GM12801 (cell line): Measurements from ENCODE around the gene CD96.

Experiments
- TF ChIP-seq, protein P1 (sequence below): IDR thresholded peaks from one replicate; pipeline ENCODE4 v1.5.1; 2011; ENCODE audit warnings: control low read depth; ENCODE audit not compliant: insufficient read length; ENCODE audit errors: extremely low read depth

Gene CD96

DNA sequence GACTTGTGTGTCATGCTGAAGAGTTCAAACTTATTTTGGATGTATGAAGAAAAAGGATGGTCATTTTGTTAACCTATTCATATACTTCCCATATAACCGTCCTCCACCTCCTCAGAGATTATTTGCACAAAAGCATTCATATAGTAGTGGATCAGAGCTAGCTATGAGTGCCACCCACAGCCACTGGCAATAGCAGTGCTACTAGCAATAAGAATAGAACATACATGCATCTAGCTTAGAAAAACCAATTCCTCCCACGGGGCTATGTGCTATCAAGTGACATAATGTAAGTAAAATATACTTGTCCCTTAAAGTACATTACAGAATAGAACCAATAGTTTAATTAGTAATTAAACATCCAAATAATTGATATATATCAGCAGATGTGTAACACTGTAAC is 63.5 kb downstream of the CD96 start:
- TF ChIP-seq, protein P1, sequence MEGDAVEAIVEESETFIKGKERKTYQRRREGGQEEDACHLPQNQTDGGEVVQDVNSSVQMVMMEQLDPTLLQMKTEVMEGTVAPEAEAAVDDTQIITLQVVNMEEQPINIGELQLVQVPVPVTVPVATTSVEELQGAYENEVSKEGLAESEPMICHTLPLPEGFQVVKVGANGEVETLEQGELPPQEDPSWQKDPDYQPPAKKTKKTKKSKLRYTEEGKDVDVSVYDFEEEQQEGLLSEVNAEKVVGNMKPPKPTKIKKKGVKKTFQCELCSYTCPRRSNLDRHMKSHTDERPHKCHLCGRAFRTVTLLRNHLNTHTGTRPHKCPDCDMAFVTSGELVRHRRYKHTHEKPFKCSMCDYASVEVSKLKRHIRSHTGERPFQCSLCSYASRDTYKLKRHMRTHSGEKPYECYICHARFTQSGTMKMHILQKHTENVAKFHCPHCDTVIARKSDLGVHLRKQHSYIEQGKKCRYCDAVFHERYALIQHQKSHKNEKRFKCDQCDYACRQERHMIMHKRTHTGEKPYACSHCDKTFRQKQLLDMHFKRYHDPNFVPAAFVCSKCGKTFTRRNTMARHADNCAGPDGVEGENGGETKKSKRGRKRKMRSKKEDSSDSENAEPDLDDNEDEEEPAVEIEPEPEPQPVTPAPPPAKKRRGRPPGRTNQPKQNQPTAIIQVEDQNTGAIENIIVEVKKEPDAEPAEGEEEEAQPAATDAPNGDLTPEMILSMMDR = no peak

DNA sequence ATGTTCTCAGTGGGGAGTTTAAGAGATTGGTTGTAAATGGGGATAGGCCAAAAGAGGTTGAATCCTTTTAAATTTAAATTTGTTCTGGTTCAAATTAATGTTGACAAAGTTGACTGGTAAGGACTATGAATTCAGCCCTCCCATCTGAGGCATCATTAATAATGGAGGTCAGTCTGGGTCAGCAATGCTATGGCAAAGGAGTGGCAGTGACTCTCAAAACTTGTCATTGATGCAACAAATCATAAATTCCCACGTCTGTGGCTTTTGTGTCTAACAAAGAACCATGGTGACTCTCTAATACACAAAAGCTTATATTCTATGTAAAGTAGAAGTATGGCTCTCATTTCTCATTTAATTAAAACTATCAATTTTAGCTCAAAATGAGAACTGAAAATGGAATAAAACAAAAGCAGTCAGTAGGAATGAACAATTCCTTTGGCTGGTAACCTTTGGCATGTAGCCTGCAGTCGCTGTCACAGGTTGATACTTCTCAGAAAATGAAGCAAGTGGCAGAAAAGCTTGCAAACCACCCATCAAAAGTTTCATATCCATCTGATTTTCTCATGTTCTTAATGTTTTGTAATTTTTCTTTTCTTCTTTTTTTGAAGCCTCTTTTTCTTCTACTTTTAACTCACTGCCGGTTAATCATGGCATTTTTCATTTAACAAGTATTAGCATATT is 65.4 kb downstream of the CD96 start:
- TF ChIP-seq, protein P1 = no peak

DNA sequence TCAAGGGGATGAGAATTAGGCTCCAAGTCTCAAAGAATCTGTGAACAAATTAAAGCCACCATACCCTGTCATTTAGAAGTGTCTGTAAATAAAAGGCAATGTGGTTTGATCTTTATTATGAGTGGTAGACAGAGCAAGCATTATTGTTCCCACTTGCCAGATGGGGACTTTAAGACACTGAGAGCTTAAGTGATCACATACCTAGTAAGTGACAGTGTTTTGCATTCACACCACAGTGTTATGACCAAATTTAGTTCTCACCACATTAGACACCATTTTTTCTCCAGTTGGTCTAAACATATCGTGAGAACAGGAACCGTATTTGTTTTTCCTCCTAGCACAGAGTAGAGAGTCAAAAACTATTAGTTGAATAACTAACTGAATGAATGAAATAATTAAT is 66.4 kb downstream of the CD96 start:
- TF ChIP-seq, protein P1 = no peak

DNA sequence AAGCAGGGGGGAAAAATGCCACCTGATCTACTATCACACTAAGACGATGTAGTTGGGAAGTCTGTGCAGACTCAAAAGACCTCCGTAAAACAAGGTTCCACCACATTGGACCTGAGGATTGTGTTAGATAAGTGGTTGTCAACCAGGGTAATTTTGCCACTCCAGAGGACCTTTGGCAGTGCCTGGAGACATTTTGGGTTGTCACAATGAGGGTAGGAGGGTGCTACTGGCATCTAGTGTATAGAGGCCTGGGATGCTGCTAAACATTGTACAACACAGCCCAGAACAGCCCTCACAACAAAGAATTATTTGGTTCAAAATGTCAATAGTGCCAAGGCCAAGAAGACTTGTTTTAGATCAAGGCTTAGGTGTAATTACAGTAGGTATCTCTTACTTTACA is 67.7 kb downstream of the CD96 start:
- TF ChIP-seq, protein P1 = no peak

DNA sequence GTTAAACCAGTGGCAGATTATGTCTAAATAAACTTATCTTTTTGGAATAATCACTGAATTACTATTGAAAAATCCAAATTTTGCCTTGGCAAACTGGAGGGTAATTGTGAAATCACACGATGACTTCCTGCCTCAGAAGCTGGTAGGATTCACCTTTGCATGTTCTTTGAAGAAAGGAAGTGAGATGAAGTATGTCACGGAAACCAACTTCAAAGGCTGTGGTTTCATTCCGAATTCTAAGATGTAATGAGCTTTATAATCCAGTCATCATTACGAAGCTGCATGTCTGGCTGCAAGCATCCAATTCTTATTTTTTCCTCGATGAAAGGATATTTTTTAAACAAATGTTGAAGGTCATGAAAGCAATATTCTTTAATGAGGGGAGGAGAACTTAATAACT is 68.2 kb downstream of the CD96 start:
- TF ChIP-seq, protein P1 = no peak

DNA sequence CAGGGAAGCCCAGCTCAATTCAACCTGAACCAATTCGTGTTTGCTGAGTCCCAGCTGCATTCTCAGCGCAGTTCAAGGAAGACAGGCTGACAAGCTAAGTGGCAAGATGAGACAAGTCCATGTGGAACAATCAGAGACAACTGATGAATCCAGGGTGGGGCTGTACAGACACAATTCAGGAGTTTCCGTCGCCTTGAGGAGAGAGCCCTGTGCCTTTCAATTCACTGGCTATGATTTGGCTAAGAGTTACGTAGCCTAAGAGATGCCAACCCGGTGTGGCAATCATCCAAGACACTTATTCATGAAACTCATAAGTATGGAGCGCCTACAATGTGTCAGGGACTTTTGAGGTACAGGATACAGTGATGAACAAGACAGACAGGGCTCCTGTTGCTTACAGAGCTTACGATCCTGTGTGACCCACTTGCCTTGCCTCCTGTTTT is 68.6 kb downstream of the CD96 start:
- TF ChIP-seq, protein P1 = no peak

DNA sequence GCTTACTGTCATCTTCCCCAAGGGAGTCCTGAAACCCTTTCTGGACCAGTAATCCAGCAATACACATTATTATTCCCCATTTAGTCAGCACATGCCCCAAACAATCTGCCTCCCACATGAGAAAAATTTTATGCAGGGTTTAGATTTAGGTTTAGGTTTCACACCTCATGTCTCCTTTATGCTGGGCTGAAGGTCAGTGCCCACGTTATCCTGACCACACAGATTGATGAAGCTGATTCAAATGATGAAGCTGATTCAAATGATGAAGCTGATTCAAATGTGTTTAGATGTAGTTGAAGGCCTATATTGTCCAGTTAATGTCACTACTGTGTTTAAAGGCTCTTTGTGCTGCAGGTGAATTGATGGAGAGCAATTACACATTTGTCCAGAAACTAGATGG is 71.3 kb downstream of the CD96 start:
- TF ChIP-seq, protein P1 = no peak

DNA sequence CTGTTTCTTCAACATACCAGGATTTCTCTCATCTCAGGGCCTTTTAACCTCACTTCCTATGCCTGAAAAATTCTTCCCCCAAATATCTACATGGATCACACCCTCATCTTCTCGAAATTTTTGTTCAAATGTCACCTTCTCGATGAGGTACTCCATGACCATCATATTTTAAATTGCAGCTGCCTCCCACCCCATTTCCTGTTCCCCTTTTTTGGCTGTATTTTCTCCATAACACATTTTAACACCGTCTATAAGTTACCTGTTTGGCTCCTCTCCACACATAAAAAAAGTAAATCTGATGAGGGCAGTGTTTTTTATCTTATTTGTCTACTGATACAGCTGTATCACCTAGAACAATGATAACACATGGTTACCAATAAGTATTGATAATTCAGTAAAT is 73.9 kb downstream of the CD96 start:
- TF ChIP-seq, protein P1 = no peak
